Activated B cell treated with CpG ODN at 0.5 μM for 24 hours (primary cell): ENCODE data around the gene ADD1. TPM values are rescaled to one million over a fixed set of nuclear protein-coding genes. Genes with fewer than 3 reads are reported as not detected.

Experiments used
- ATAC-seq: fragments of 200-7000 bp; cut with Tn5 transposase; one replicate; pipeline ENCODE4 v1.10.0; 2021; ENCODE audit warnings: low read depth, mild to moderate bottlenecking, moderate library complexity
- CTCF ChIA-PET: fragments of 350-600 bp; sonication (Branson Sonifier 250); formaldehyde crosslinking; loops from one replicate; lab custom pipeline; 2021; ENCODE audit warnings: antibody characterized with exemption; lab: Charles Lee
- POLR2A ChIA-PET: fragments of 350-600 bp; sonication (Branson Sonifier 250); formaldehyde crosslinking; loops from one replicate; lab custom pipeline; 2021; ENCODE audit warnings: antibody characterized with exemption; lab: Charles Lee
- DNase-seq: peaks from one replicate; pipeline ENCODE4 v3.0.0; 2022
- H3K27ac Mint-ChIP-seq: one replicate; pipeline ENCODE4 v1.8.0; 2020; ENCODE audit warnings: mixed read lengths
- H3K27me3 Mint-ChIP-seq: one replicate; pipeline ENCODE4 v1.8.0; 2021; ENCODE audit warnings: mixed read lengths
- H3K36me3 Mint-ChIP-seq: one replicate; pipeline ENCODE4 v1.8.0; 2021; ENCODE audit warnings: low read depth, mixed read lengths
- H3K4me1 Mint-ChIP-seq: one replicate; pipeline ENCODE4 v1.8.0; 2021; ENCODE audit warnings: mixed read lengths
- H3K4me3 Mint-ChIP-seq: one replicate; pipeline ENCODE4 v1.8.0; 2020; ENCODE audit warnings: mild to moderate bottlenecking, mixed read lengths
- H3K9me3 Mint-ChIP-seq: one replicate; pipeline ENCODE4 v1.8.0; 2020; ENCODE audit warnings: mixed read lengths
- CTCF ChIP-seq: fragments of 200-600 bp; IDR thresholded peaks from one replicate; pipeline ENCODE4 v1.8.0; 2022; ENCODE audit warnings: antibody characterized with exemption, mild to moderate bottlenecking
- intact Hi-C: fragments of 100-400 bp; cut with micrococcal nuclease; formaldehyde crosslinking; loops from one replicate; pipeline ENCODE4 v1.15.1; 2024
- total RNA-seq: library from RNA; stranded (reverse); gene quantifications from 2 replicates; pipeline ENCODE4 v1.2.3, GENCODE V29; 2022

Gene ADD1
- total RNA-seq, 1 donor from 2014 or later, result 340 TPM

GRCh38 chr4:2963966-2964471 is 120.4 kb downstream of the ADD1 start:
- no peaks in the 10 kb centered on the region for H3K9me3 Mint-ChIP-seq
- no peaks in the 10 kb centered on the region for H3K27me3 Mint-ChIP-seq
- intact Hi-C loops, result loop anchor here (1.0 to 10.0 kb wide), 10 partner anchors 30 to 719 kb away; partner anchors contain the start of genes FAM193A, HAUS3, HTT and HTT-AS

DNA sequence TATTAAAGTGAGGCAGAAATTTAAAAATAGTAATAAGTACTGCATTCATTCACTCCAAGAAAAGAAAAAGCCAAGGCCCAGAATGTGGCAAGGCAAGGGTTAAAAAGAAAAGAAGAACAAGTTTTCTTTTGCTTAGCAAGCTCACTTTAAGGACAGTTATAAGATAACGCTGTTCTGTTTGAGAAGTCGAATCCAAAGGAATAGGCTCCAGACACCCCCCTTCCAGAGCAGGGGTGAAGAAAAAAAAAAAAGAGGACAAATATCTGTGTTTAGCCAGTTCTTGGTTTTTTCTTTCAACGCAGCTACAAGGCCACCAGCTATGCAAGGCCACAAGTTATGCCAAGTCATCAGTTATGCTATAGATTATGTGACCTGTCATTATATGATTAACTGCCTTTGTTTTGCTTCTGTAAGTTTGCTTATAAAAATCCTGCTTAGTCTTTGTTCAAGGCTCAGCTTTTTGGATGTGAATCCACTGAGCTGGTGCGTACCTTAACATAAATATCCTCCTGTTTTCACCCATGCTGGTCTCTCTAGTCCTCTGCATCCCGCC is 121.1 kb downstream of the ADD1 start:
- ChIA-PET POLR2A (interaction anchor here (1.2 to 3.8 kb wide), 4 partner anchors 11 to 292 kb away, joined by 3 to 31 read pairs (median 5); no protein-coding TSS in a partner anchor), CTCF (interaction anchor here (2.3 kb wide), 1 partner anchor 14 kb away, joined by 10 read pairs; no protein-coding TSS in a partner anchor)
- H3K4me3 Mint-ChIP-seq, result peak overlapping the region; percentile 91
- H3K27ac Mint-ChIP-seq, result no peak overlapping the region
- no peaks in the 10 kb centered on the region for H3K27me3 Mint-ChIP-seq
- peaks cover 7% of the 10 kb centered on the region for H3K36me3 Mint-ChIP-seq
- intact Hi-C loops, result loop anchor here (5.0 to 10.0 kb wide), 3 partner anchors 202 to 720 kb away; partner anchors contain the start of genes HAUS3 and POLN
- peaks cover 20% of the 10 kb centered on the region for H3K4me1 Mint-ChIP-seq
- H3K9me3 Mint-ChIP-seq, result no peaks in the 10 kb centered on the region
- no peak for DNase-seq
- TF ChIP-seq CTCF, result no peak
- ATAC-seq, result no peak

More at GRCh38 chr4:2963966-2964471, 120.4 kb downstream of the ADD1 start:
- CTCF ChIA-PET, result interaction anchor here (0.7 to 2.3 kb wide), 4 partner anchors 14 to 419 kb away, joined by 3 to 10 read pairs (median 5); no protein-coding TSS in a partner anchor
- DNase-seq, result no peak
- Mint-ChIP-seq H3K36me3 (peaks cover 12% of the 10 kb centered on the region), H3K4me1 (peaks cover 23% of the 10 kb centered on the region), H3K4me3 (peak overlapping the region; percentile 91), H3K27ac (peak overlapping the region; percentile 56)
- ATAC-seq, result no peak
- no peak for TF ChIP-seq CTCF
- POLR2A ChIA-PET, result interaction anchor here (0.6 to 3.8 kb wide), 24 partner anchors 10 to 1077 kb away, joined by 3 to 31 read pairs (median 4); partner anchors contain the start of gene FAM193A

DNA sequence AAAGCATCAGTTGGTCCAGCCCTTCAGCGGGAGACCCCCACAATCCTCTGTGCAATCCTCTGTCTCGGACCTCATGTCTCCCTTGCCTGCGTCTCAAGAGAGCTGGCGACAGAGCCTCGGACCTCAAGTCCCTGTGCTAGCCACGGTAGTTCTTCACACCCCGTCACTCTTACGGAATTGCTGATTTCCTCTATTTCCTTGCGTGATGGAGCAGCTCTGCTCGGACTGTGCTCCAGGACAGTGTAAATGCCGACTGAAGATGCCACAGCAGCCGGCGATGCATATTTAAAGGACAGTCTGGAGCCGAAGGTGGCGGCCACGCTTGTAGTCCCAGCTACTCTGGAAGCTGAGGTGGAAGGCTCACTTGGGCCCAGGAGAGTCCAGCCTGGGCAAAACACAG is 121.6 kb downstream of the ADD1 start:
- DNase-seq, result no peak
- Mint-ChIP-seq H3K4me1 (peaks cover 19% of the 10 kb centered on the region), H3K9me3 (no peaks in the 10 kb centered on the region), H3K27ac (no peak overlapping the region), H3K4me3 (peak overlapping the region; percentile 1), H3K36me3 (peaks cover 6% of the 10 kb centered on the region), H3K27me3 (no peaks in the 10 kb centered on the region)
- ATAC-seq, result no peak
- ChIA-PET CTCF (interaction anchor here (2.3 kb wide), 1 partner anchor 13 kb away, joined by 10 read pairs; no protein-coding TSS in a partner anchor), POLR2A (interaction anchor here (1.2 to 3.8 kb wide), 2 partner anchors 29 to 292 kb away, joined by 3 to 31 read pairs; no protein-coding TSS in a partner anchor)
- no peak for TF ChIP-seq CTCF
- intact Hi-C loops, result loop anchor here (10.0 kb wide), 1 partner anchor 720 kb away; the partner anchor contains the start of genes HAUS3 and POLN

GRCh38 chr4:2968381-2968780 is 124.7 kb downstream of the ADD1 start:
- peaks cover 6% of the 10 kb centered on the region for H3K4me1 Mint-ChIP-seq
- no peaks in the 10 kb centered on the region for H3K27me3 Mint-ChIP-seq
- no peaks in the 10 kb centered on the region for H3K9me3 Mint-ChIP-seq
- no peaks in the 10 kb centered on the region for H3K36me3 Mint-ChIP-seq
- ATAC-seq (no peak), DNase-seq (no peak)
- ChIA-PET POLR2A (no interaction called here), CTCF (no interaction called here)
- no peak overlapping the region for H3K27ac Mint-ChIP-seq
- intact Hi-C loops, result loop anchor here (10.0 kb wide), 1 partner anchor 724 kb away; the partner anchor contains the start of genes HAUS3 and POLN
- H3K4me3 Mint-ChIP-seq, result no peak overlapping the region
- no peak for TF ChIP-seq CTCF

DNA sequence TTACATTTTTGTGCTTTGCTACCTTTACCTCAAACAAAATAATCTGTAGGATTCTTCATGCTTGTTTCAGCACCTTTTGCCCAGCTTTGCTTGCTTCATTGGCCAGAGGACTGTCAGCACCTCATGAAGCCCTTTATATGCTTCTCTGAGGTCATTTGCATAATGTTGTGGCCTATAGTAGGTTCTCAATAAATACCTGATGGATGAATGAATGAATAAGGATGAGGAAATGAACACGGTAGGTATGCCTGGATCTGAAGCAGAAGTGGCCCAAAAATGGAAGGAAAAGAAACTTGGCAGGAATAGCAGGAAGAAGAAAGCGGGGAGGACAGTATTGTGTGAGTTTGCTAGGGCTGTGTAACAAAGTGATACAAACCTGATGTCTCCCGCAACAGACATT is 127.6 kb downstream of the ADD1 start:
- intact Hi-C loops, result no loop called here
- ATAC-seq (no peak), DNase-seq (no peak)
- no peaks in the 10 kb centered on the region for H3K9me3 Mint-ChIP-seq
- H3K4me3 Mint-ChIP-seq, result no peak overlapping the region
- H3K27ac Mint-ChIP-seq, result no peak overlapping the region
- TF ChIP-seq CTCF, result no peak
- ChIA-PET POLR2A (no interaction called here), CTCF (no interaction called here)
- no peaks in the 10 kb centered on the region for H3K4me1 Mint-ChIP-seq
- no peaks in the 10 kb centered on the region for H3K36me3 Mint-ChIP-seq
- H3K27me3 Mint-ChIP-seq, result no peaks in the 10 kb centered on the region
